Body of pancreas (tissue), 4 donors: ENCODE measurements around the gene PCBP3.

Experiments used
- CTCF ChIP-seq, 7 experiments: fragments of 450-650 bp in 4 of 7; fragments of 200-600 bp in 3 of 7; sonication (generic) in 3 of 7; IDR thresholded peaks; one replicate each; pipeline ENCODE4 v1.5.1; 2016 to 2019; ENCODE audit warnings: antibody characterized with exemption in 7 of 7
- POLR2A ChIP-seq, 3 donors: fragments of 450-650 bp; IDR thresholded peaks; one replicate each; pipeline ENCODE4 v1.6.1; 2016; ENCODE audit warnings: antibody characterized with exemption in 3 of 3, mild to moderate bottlenecking in 2 of 3

- no peak for TF ChIP-seq CTCF (IDR thresholded peaks at IDR 0.05)
- no peak for TF ChIP-seq POLR2A (IDR thresholded peaks at IDR 0.05)
Measured at GRCh38 chr21:45827881-45828579, 184.5 kb downstream of the PCBP3 start.
